ENCODE results near the gene CDKAL1.

CDKAL1 gene

GRCh38 chr6:21240709-21241108, 706.5 kb downstream of the CDKAL1 start:
- H3K4me2 ChIP-seq (ENCODE audit: low read length), result no peak overlapping the region
- no peak overlapping the region for H3K4me3 ChIP-seq (ENCODE audit: low read length)
- no peak overlapping the region for H2AFZ ChIP-seq (ENCODE audit: low read depth, low read length)
- H3K4me1 ChIP-seq (ENCODE audit: low read length), result no peaks in the 10 kb centered on the region
- H4K20me1 ChIP-seq (ENCODE audit: insufficient read depth, low read length), result no peaks in the 10 kb centered on the region
- H3K9me3 ChIP-seq (ENCODE audit: insufficient read depth, low read length), result no peaks in the 10 kb centered on the region
- H3K79me2 ChIP-seq (ENCODE audit: low read length), result no peaks in the 10 kb centered on the region
- no peaks in the 10 kb centered on the region for H3K27me3 ChIP-seq (ENCODE audit: low read depth, low read length)
- no peak overlapping the region for H3K27ac ChIP-seq (ENCODE audit: low read length)
- H3K9ac ChIP-seq (ENCODE audit: low read length), result no peak overlapping the region
- TF ChIP-seq CTCF (IDR thresholded peaks at IDR 0.05; ENCODE audit: low read depth, low read length) (no peak), EZH2phosphoT487 (IDR thresholded peaks at IDR 0.05; ENCODE audit: low read depth) (no peak)
- H3K36me3 ChIP-seq (replicated peaks; ENCODE audit: low read depth, low read length), result no peaks in the 10 kb centered on the region

GRCh38 chr6:21241231-21242130, 707.2 kb downstream of the CDKAL1 start:
- Histone ChIP-seq H2AFZ (ENCODE audit: low read depth, low read length) (no peak overlapping the region), H3K9ac (ENCODE audit: low read length) (no peak overlapping the region), H3K27me3 (ENCODE audit: low read depth, low read length) (no peaks in the 10 kb centered on the region), H3K4me3 (ENCODE audit: low read length) (no peak overlapping the region), H3K79me2 (ENCODE audit: low read length) (no peaks in the 10 kb centered on the region), H3K4me2 (ENCODE audit: low read length) (no peak overlapping the region), H3K36me3 (replicated peaks; ENCODE audit: low read depth, low read length) (no peaks in the 10 kb centered on the region), H3K4me1 (ENCODE audit: low read length) (no peaks in the 10 kb centered on the region), H3K9me3 (ENCODE audit: insufficient read depth, low read length) (no peaks in the 10 kb centered on the region), H3K27ac (ENCODE audit: low read length) (no peak overlapping the region), H4K20me1 (ENCODE audit: insufficient read depth, low read length) (no peaks in the 10 kb centered on the region)
- TF ChIP-seq EZH2phosphoT487 (IDR thresholded peaks at IDR 0.05; ENCODE audit: low read depth) (no peak), CTCF (IDR thresholded peaks at IDR 0.05; ENCODE audit: low read depth, low read length) (no peak)

- Histone ChIP-seq H3K4me3 (ENCODE audit: low read length) (no peak overlapping the region), H2AFZ (ENCODE audit: low read depth, low read length) (no peak overlapping the region), H3K27ac (ENCODE audit: low read length) (no peak overlapping the region), H3K27me3 (ENCODE audit: low read depth, low read length) (no peaks in the 10 kb centered on the region), H4K20me1 (ENCODE audit: insufficient read depth, low read length) (no peaks in the 10 kb centered on the region), H3K9me3 (ENCODE audit: insufficient read depth, low read length) (no peaks in the 10 kb centered on the region), H3K4me1 (ENCODE audit: low read length) (no peaks in the 10 kb centered on the region), H3K79me2 (ENCODE audit: low read length) (no peaks in the 10 kb centered on the region), H3K4me2 (ENCODE audit: low read length) (no peak overlapping the region), H3K36me3 (replicated peaks; ENCODE audit: low read depth, low read length) (no peaks in the 10 kb centered on the region), H3K9ac (ENCODE audit: low read length) (no peak overlapping the region)
- TF ChIP-seq EZH2phosphoT487 (IDR thresholded peaks at IDR 0.05; ENCODE audit: low read depth), result no peak
- TF ChIP-seq CTCF (IDR thresholded peaks at IDR 0.05; ENCODE audit: low read depth, low read length), result no peak
Observed at GRCh38 chr6:21244897-21245470, 710.7 kb downstream of the CDKAL1 start.

- Histone ChIP-seq H4K20me1 (ENCODE audit: insufficient read depth, low read length) (no peaks in the 10 kb centered on the region), H3K4me3 (ENCODE audit: low read length) (no peak overlapping the region), H3K4me1 (ENCODE audit: low read length) (no peaks in the 10 kb centered on the region), H3K9ac (ENCODE audit: low read length) (no peak overlapping the region), H3K27ac (ENCODE audit: low read length) (no peak overlapping the region), H3K4me2 (ENCODE audit: low read length) (no peak overlapping the region), H3K27me3 (ENCODE audit: low read depth, low read length) (no peaks in the 10 kb centered on the region), H2AFZ (ENCODE audit: low read depth, low read length) (no peak overlapping the region), H3K9me3 (ENCODE audit: insufficient read depth, low read length) (no peaks in the 10 kb centered on the region), H3K79me2 (ENCODE audit: low read length) (no peaks in the 10 kb centered on the region), H3K36me3 (replicated peaks; ENCODE audit: low read depth, low read length) (no peaks in the 10 kb centered on the region)
- no peak for TF ChIP-seq CTCF (IDR thresholded peaks at IDR 0.05; ENCODE audit: low read depth, low read length)
- no peak for TF ChIP-seq EZH2phosphoT487 (IDR thresholded peaks at IDR 0.05; ENCODE audit: low read depth)
Observed at GRCh38 chr6:21245488-21245887, 711.2 kb downstream of the CDKAL1 start.
